D341Med (cell line): ENCODE measurements around the gene METTL1.

Experiments used
- DNase-seq: peaks from one replicate; pipeline ENCODE4 v3.0.0; 2012; ENCODE audit warnings: low spot score

METTL1 gene

GRCh38 chr12:57753756-57754337 is 18.1 kb downstream of the METTL1 start:
- DNase-seq = no peak

DNA sequence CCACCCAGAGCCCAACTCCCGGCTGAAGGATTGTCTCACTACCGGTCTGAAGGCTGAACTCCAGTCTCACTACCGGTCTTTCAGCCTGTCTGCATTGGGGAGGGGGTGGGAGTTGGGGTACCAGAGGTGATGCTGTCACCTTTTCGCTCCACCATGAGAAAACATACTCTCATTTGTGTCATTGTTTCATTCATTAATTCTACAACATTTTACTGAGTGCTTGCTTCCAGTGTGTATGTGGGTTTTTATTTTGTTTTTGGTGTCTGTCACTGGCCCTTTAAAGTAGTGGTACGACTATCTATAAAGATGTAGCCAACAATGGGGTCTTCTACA is 19.3 kb downstream of the METTL1 start:
- no peak for DNase-seq

DNA sequence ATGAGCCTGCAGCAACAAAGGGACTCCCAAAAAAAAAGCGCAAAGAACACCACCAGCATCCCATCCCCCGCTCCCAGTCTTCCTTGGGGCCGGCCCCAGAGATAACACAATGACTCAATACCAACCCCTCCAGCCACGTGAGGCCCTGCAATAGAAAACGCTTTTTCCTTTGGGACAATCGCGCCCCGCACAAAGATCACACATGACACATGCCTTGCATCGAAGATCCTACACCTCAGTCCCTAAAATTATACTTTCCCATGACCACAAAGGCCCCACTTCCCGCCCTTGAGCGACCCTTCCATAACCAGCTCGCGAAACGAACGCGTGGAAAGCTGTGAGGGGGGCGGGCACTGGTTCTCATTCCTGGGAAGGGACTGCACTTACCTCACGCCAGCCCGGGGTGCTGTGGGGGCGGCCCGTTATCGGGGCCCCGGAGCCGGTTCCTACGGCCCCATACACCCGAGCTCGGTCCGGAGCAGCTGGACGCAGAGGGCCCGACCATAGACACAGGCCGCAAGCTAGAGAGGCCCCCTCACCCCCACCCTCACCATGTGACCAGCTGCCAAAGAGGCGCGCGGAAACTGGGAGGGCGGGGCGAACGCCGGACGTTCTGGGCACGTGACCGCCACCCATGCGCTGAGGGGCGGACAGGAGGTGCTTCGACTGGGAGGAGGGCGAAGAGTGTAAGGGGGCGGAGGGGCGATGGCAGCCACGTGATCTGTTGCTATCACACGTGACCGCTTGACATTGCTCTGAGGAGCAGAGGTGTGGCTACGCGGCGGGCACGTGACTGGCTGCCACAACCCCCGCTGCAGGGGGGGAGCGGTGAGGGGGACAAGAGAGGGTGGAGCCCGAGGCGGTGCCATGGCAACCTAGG is 19.9 kb downstream of the METTL1 start, which contains the start of gene CDK4:
CDK4 (minus strand) TSS at position 523 of the 880 bp plus-strand sequence. CDS start 593 bp downstream, outside the sequence.
- peak; percentile 96 for DNase-seq

DNA sequence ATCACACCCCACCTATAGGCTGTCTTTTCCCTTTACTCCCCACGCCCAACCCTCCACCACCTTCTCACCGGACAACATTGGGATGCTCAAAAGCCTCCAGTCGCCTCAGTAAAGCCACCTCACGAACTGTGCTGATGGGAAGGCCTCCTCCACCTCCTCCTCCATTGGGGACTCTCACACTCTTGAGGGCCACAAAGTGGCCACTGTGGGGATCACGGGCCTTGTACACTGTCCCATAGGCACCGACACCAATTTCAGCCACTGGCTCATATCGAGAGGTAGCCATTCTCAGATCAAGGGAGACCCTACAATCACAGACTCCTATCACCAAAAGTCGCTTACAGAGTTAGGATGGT is 20.5 kb downstream of the METTL1 start:
- DNase-seq = no peak

DNA sequence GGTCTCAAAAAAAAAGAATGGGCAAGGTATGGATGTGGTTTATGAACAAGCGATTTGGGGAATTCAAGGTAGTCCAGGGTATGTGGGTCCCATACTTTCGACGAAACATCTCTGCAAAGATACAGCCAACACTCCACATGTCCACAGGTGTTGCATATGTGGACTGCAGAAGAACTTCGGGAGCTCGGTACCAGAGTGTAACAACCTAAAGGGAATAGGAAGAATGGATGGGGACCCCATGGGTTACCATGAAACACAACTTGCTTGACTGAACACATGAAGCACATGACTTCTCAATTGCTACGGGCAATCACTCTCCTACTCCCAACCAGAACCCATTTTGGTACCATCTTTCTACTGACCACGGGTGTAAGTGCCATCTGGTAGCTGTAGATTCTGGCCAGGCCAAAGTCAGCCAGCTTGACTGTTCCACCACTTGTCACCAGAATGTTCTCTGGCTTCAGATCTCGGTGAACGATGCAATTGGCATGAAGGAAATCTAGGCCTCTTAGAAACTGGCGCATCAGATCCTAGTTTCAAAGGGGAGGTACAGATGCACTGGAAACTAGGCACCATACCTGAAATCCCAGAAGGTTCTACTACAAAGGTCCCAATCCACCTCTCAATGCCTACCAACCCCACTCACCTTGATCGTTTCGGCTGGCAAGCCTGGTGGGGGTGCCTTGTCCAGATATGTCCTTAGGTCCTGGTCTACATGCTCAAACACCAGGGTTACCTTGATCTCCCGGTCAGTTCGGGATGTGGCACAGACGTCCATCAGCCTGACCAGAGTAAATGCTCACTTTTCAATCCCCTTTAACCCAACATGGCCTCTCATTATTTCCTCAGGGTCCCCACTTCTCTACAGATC is 21.1 kb downstream of the METTL1 start:
- DNase-seq = no peak

- DNase-seq = no peak
Measured at GRCh38 chr12:57749061-57749460, 22.8 kb downstream of the METTL1 start.

- no peak for DNase-seq
Measured at GRCh38 chr12:57746025-57746424, 25.9 kb downstream of the METTL1 start.

DNA sequence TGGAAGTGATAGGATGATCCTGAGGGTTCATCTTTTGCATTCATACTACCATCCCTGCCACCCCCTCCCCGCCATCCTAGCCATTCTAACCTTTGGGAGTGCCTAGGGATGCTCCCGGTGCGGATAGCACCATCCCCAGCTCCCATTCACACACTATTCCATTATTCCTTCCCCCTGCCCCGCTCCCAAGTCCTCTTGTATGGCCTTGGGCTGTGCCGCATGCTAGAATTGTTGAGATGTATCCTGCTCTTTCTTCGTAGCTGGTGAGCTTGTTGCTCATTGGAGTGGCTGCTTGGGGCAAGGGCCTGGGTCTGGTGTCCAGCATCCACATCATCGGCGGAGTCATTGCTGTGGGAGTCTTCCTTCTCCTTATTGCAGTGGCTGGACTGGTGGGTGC is 26.4 kb downstream of the METTL1 start:
- DNase-seq = no peak

GRCh38 chr12:57744777-57745484 is 27.0 kb downstream of the METTL1 start, which contains the start of gene TSPAN31:
Gene TSPAN31, plus strand, starts transcription at chr12:57745039. Its CDS starts 116 bp downstream, at chr12:57745155.
- peak; percentile 86 for DNase-seq

GRCh38 chr12:57744194-57744776 is 27.6 kb downstream of the METTL1 start:
- DNase-seq = peak; percentile 71

DNA sequence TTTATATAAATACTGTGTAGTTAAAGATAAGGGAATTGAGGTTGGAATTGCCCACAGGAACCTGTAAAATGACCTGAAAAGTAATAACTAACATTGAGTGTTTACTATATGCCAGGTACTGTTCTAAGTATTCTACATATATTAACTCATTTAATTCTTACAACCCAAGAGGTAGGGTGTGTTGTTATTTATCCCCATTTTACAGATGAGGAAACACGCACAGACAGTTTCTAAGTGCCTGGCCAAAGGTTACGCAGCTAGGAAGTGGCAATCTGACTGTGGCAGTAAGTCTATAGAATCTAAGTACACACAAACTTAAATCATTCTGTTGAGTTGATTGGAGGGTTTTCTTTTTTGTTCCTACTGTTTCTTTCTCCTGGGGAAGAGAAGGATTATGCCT is 28.1 kb downstream of the METTL1 start:
- no peak for DNase-seq

DNA sequence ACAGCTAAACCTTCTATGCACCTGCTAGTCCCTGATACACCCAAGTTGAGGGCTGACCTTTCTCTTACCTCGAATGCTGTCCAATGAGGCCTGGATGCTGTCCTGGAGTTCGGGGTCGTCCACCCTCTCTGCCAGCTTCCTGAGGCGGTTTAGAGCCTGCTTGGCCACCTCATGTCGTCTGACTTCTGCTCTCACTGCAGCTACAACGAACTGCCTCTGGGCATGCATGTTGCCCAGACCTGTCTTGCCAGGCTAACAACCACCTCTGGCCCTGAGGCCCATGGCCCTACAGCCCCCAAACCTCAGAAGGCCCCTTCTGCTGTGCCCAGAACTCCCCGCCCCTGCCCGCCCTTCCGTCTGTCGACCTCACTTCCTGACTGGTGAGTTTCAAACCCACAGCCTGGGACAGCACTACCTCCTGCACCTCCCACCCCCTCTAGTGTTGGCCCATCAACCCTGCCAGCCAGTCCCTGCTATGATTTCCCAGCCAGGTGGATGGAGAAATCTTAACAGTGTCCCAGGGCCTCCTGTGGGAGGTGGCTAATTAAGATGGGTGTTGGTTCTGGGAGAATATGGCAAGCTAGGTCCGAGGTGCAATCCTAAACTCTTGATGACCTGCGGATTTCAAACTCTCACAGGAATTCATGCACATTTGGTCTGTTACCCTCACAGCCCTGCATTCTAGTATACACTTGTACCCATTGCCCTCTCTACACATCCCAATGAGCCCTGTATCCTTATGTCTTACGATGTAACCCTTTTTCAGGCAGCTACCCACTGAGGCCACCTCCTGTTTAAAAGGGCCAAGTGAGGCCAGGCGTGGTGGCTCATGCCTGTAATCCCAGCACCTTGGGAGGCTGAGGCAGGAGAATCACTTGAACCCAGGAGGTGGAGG is 29.8 kb downstream of the METTL1 start:
- DNase-seq = no peak

- DNase-seq = no peak
Measured at GRCh38 chr12:57741413-57741789, 30.5 kb downstream of the METTL1 start.

DNA sequence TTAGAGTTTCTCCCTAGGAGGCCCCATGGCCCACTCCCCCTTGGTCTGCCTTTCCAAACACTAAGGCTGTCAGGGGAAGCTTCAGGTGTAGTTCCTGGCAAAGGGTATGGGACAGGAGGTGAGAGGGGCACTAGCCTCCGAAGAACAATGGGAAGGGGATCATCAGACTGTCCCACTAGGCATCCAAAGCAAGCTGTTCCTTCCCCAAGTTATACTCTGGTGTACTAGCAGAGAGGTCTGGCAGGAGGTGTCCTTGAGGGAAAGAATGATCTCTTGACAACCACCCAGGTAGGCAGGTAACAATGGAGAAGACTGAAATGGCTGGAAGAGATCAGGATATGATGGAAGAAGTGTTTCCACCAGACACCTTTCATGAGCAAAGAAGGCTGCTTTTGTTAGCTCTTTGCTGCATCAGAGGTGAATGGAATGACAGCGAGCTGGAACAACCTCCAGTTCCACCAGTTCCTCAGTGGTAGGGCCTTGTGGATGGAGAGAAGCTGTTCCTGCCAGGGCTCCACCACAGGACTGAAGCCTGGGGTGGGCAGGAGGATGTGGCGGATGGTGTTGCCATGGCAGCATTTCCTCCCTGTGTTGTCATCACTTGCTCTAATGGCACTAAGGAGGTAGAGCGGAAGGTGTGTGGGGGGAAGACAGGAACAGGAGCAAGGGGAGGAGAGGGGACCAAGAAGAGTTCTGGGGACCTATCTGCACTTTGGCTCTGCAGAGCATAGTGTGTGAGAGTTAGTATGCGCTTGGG is 31.1 kb downstream of the METTL1 start:
- DNase-seq = no peak

DNA sequence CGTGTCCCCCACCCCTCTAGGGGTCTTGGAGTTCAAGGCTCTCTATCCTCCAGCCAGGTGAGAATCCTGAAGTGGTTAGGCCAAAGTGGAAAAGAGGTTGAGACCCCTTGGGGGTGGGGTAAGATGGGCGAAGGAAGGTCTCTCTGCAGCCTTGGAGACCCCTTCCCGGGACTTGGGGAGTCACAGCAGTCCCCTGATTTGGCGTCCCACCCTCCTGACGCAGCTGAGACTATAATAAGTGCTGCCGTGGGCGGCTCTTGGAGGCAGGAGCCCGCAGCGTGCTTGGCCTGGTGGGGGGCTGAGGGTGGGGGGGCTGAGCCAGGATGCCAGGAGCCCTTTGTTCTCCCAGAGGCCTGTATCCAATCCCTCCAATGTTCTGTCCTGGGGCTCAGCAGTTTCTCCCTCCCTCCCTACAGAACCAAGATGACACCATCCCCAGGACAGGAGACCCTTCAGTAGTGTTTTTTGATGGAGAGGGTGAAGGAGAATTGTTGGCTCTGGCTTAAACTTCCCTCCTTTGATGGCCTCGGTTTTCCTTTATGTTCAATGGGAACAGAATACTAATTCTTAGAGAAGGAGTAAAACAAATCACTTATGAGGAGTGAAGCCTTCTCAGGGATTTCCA is 31.9 kb downstream of the METTL1 start:
- no peak for DNase-seq

DNA sequence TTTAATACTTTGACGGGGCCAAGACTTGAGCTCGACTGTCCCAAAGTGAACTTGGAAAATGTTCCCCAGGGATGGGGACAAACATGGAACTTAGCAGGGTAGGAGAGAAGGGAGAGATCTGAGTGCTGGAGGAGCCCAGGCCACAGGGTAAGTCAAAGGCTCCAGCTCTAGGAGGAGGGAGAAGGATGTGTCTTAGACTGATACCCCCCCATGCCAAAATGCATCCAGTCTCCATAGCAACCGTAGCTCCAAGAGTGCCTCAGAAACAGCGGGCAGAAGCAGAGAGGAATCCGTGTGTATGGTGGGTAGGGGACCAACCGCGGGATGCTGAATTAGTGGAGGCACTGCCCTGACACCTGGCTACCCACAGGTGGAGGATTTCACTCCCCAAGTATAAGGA is 32.5 kb downstream of the METTL1 start:
- DNase-seq = no peak

DNA sequence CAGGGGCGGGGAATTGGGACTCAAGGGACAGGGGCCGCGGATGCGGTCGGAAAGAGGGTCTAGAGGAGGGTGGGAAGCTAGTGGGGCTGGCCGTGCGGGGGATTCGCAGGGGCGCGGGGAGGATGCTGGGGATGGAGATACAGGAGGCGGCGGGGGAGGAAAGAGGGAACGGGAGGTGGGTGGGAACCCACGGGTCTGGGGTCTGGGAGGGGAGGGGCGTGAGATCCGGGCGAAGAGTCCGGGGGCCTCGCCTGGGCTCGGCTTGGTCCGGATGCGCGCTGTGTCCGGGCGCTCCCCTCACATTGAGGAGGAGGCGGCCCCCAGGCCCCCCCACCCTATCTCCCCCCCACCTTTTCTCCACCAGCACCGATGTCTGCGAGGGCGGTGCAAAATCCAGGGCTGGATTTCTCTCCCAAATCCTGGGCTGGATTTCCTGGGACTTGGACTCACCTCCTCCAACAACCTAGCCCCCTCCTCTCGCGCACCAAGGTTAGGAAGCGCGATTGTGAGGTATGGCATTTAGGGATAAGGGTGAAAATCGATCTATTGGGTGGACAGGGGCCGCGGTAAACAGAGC is 33.2 kb downstream of the METTL1 start, which contains the start of gene AGAP2:
AGAP2 (minus strand) TSS at position 82 of the 577 bp plus-strand sequence. CDS start 496 bp downstream, outside the sequence.
- DNase-seq = peak; percentile 79
